Endothelial cell of umbilical vein (primary cell): ENCODE results near the gene TSPAN9. TPM values are rescaled to one million over a fixed set of nuclear protein-coding genes. Genes with fewer than 3 reads are reported as not detected.

Experiments used
- BruUV-seq: library from RNA; stranded (reverse); fragments of 400-500 nt; replicated peaks from 2 replicates; lab custom pipeline; 2021; lab: Mats Ljungman, UMichigan
- CTCF ChIA-PET: fragments of 300-600, 350-600 bp; sonication (Branson Sonifier 250); formaldehyde crosslinking; loops from one replicate; lab custom pipeline; 2021; ENCODE audit warnings: antibody characterized with exemption, inconsistent platforms; lab: Charles Lee
- POLR2A ChIA-PET: fragments of 300-600, 350-600 bp; sonication (Branson Sonifier 250); formaldehyde crosslinking; loops from one replicate; lab custom pipeline; 2021; ENCODE audit warnings: antibody characterized with exemption, inconsistent platforms; lab: Charles Lee
- DNase-seq: peaks from one replicate; pipeline ENCODE4 v3.0.0-alpha.2; 2011; ENCODE audit warnings: low read depth, low spot score
- FAIRE-seq: peaks from 2 replicates; lab custom pipeline; 2011; peaks lifted over from hg19 to GRCh38; lab: Jason Lieb, UNC
- H2AFZ ChIP-seq: 2 replicates; pipeline ENCODE4 v1.6.0; 2012; ENCODE audit warnings: low read depth, low read length, control low read depth, inconsistent platforms
- H3K27ac ChIP-seq: 2 replicates; pipeline ENCODE4 v1.5.1; 2011; ENCODE audit warnings: low read depth, mild to moderate bottlenecking, control low read depth, low read length, moderate library complexity; ENCODE audit not compliant: insufficient read depth
- H3K27me3 ChIP-seq, 2 experiments: 2 replicates each; pipeline versions ENCODE4 v1.6.0 to v1.6.1; 2011; ENCODE audit warnings: low read length in 2 of 2, mixed read lengths in 1 of 2; ENCODE audit not compliant: control insufficient read depth in 2 of 2, insufficient read depth in 2 of 2
- H3K36me3 ChIP-seq, 2 experiments: 2 replicates in 1 of 2; 3 replicates in 1 of 2; pipeline ENCODE4 v1.5.1; 2011; ENCODE audit warnings: low read length in 2 of 2, mild to moderate bottlenecking in 1 of 2, moderate library complexity in 1 of 2; ENCODE audit not compliant: control insufficient read depth in 2 of 2, insufficient read depth in 2 of 2; ENCODE audit errors: extremely low read depth in 1 of 2
- H3K4me1 ChIP-seq: 3 replicates; pipeline ENCODE4 v1.5.1; 2011; ENCODE audit warnings: mild to moderate bottlenecking, low read length; ENCODE audit not compliant: control insufficient read depth, insufficient read depth; ENCODE audit errors: extremely low read depth
- H3K4me2 ChIP-seq: 2 replicates; pipeline ENCODE4 v1.6.1; 2011; ENCODE audit warnings: low read length, control low read depth, mixed read lengths; ENCODE audit not compliant: insufficient read depth
- H3K4me3 ChIP-seq, 3 experiments: fragments of 200-600 bp in 1 of 3; sonication (generic), shearing (Covaris generic) in 1 of 3; replicated peaks in 1 of 3; 2 replicates each; pipeline ENCODE4 v1.5.1; 2011 to 2016; ENCODE audit warnings: control low read depth in 3 of 3, low read length in 3 of 3, mild to moderate bottlenecking in 2 of 3, inconsistent platforms in 1 of 3, low read depth in 1 of 3, moderate library complexity in 1 of 3; ENCODE audit not compliant: insufficient read depth in 1 of 3
- H3K79me2 ChIP-seq: 2 replicates; pipeline ENCODE4 v1.6.0; 2012; ENCODE audit warnings: low read length, inconsistent platforms; ENCODE audit not compliant: control insufficient read depth, insufficient read depth
- H3K9ac ChIP-seq: replicated peaks from 2 replicates; pipeline ENCODE3; 2011; ENCODE audit warnings: low read length, control low read depth; ENCODE audit not compliant: insufficient read depth; ENCODE audit errors: extremely low read depth
- H3K9me1 ChIP-seq: replicated peaks from 3 replicates; pipeline ENCODE4 v1.6.0; 2011; ENCODE audit warnings: mild to moderate bottlenecking, low read length; ENCODE audit not compliant: control insufficient read depth, insufficient read depth; ENCODE audit errors: extremely low read depth
- H3K9me3 ChIP-seq: replicated peaks from 2 replicates; pipeline ENCODE4 v1.5.1; 2012; ENCODE audit warnings: low read length, inconsistent platforms; ENCODE audit not compliant: control insufficient read depth, insufficient read depth
- H4K20me1 ChIP-seq: replicated peaks from 2 replicates; pipeline ENCODE3; 2011; ENCODE audit warnings: mild to moderate bottlenecking, low read length; ENCODE audit not compliant: control insufficient read depth, insufficient read depth; ENCODE audit errors: extremely low read depth
- CTCF ChIP-seq, 2 donors: IDR thresholded peaks; 1 replicate in 1 of 2; 2 replicates in 1 of 2; pipeline ENCODE4 v1.5.1; 2011; ENCODE audit warnings: low read length in 2 of 2, mild to moderate bottlenecking in 2 of 2, moderate library complexity in 2 of 2, control low read depth in 1 of 2, inconsistent platforms in 1 of 2, low read depth in 1 of 2; ENCODE audit not compliant: insufficient read depth in 1 of 2; ENCODE audit errors: extremely low read depth in 1 of 2
- EZH2 ChIP-seq: IDR thresholded peaks from 2 replicates; pipeline ENCODE4 v1.6.1; 2012; ENCODE audit warnings: borderline replicate concordance, low read depth, mild to moderate bottlenecking, moderate library complexity, low read length, inconsistent platforms; ENCODE audit not compliant: severe bottlenecking
- FOS ChIP-seq: IDR thresholded peaks from 2 replicates; pipeline ENCODE4 v1.6.1; 2011; ENCODE audit warnings: mild to moderate bottlenecking, low read length, moderate library complexity, borderline replicate concordance; ENCODE audit not compliant: insufficient read depth
- GATA2 ChIP-seq: IDR thresholded peaks from 2 replicates; pipeline ENCODE4 v1.7.0; 2011; ENCODE audit warnings: low read depth, mild to moderate bottlenecking, moderate library complexity, mixed read lengths, low read length; ENCODE audit not compliant: insufficient read length, insufficient read depth
- JUN ChIP-seq: IDR thresholded peaks from 2 replicates; pipeline ENCODE4 v1.6.1; 2011; ENCODE audit warnings: borderline replicate concordance, low read depth; ENCODE audit not compliant: insufficient read length, insufficient read depth
- POLR2A ChIP-seq: IDR thresholded peaks from 2 replicates; pipeline ENCODE4 v1.6.1; 2012; ENCODE audit warnings: low read depth, mild to moderate bottlenecking, control low read depth, low read length
- POLR2AphosphoS5 ChIP-seq: IDR thresholded peaks from 2 replicates; pipeline ENCODE4 v1.6.1; 2012; ENCODE audit warnings: low read depth, mild to moderate bottlenecking, control low read depth, low read length, moderate library complexity; ENCODE audit not compliant: insufficient read depth
- dilution Hi-C: fragments of 300-500 bp; cut with MboI; formaldehyde crosslinking; loops from one replicate; pipeline ENCODE4 v1.15.0; 2019; ENCODE audit warnings: low sequenced_read_pairs; ENCODE audit not compliant: extremely low pct_ligation_motif_present
- intact Hi-C: fragments of 100-400 bp; cut with micrococcal nuclease; formaldehyde crosslinking; loops from one replicate; pipeline ENCODE4 v1.10.0; 2022
- polyA plus RNA-seq, 4 experiments: library from polyadenylated mRNA; depleted of rRNA in 3 of 4; stranded (reverse) in 3 of 4; unstranded in 1 of 4; fragments of >200 nt; gene quantifications; 2 replicates each; pipeline versions ENCODE4 v1.2.1 to v1.2.3, GENCODE V29; 2011 to 2012; ENCODE audit warnings: missing spikeins in 1 of 4
- total RNA-seq: library from RNA; stranded (reverse); gene quantifications from 2 replicates; pipeline ENCODE4 v1.2.3, GENCODE V29; 2021

The TSPAN9 gene
- total and polyA plus RNA-seq, 2 donors (not counting 3 experiments of a cell fraction or from before 2014, with no cell fraction given) = 43.3 to 66.8 TPM

GRCh38 chr12:3224530-3224903, 147.3 kb downstream of the TSPAN9 start:
- Histone ChIP-seq H3K9ac (no peak overlapping the region), H3K4me3 (no peak overlapping the region), H3K9me3 (no peaks in the 10 kb centered on the region), H3K9me1 (no peaks in the 10 kb centered on the region), H3K27ac (no peak overlapping the region), H3K4me1 (peaks cover 17% of the 10 kb centered on the region), H4K20me1 (no peaks in the 10 kb centered on the region), H3K27me3 (no peaks in the 10 kb centered on the region), H3K36me3 (no peaks in the 10 kb centered on the region), H3K4me2 (no peak overlapping the region), H3K79me2 (no peaks in the 10 kb centered on the region), H2AFZ (no peak overlapping the region)
- BruUV-seq = no TSS peak
- dilution Hi-C loops (no loop called here), intact Hi-C loops (loop anchor here (2.0 kb wide), 1 partner anchor 18 kb away; no protein-coding TSS in a partner anchor)
- TF ChIP-seq FOS (no peak), POLR2A (no peak), POLR2AphosphoS5 (no peak), GATA2 (no peak), EZH2 (no peak), CTCF (IDR thresholded peaks at IDR 0.05; ENCODE audit: extremely low read depth in 1 of 2, insufficient read depth in 1 of 2, low read depth in 1 of 2, low read length in 2 of 2) (no peak), JUN (no peak)
- ChIA-PET POLR2A (no interaction called here), CTCF (interaction anchor here (0.7 to 3.1 kb wide), 8 partner anchors 11 to 190 kb away, joined by 3 to 18 read pairs (median 4); no protein-coding TSS in a partner anchor)
- FAIRE-seq (no peak), DNase-seq (no peak)
